Trophoblast cell (in vitro differentiated cells and primary cell): ENCODE data around the gene TSFM.
A peak's percentile ranks its signal among the peaks of the same experiment; 100 is the strongest.

Experiments used
- DNase-seq, 2 donors: peaks; one replicate each; pipeline ENCODE4 v3.0.0-alpha.2; 2016
- H2AFZ ChIP-seq: 2 replicates; pipeline ENCODE4 v1.6.1; 2013; ENCODE audit warnings: low read length, moderate library complexity, mild to moderate bottlenecking; ENCODE audit not compliant: insufficient read depth, poor library complexity
- H2AK5ac ChIP-seq: 2 replicates; pipeline ENCODE4 v1.6.1; 2013; ENCODE audit warnings: mild to moderate bottlenecking, low read length
- H2BK120ac ChIP-seq: 2 replicates; pipeline ENCODE4 v1.6.1; 2013; ENCODE audit warnings: low read length, mild to moderate bottlenecking, moderate library complexity; ENCODE audit not compliant: insufficient read depth, poor library complexity
- H2BK12ac ChIP-seq: 2 replicates; pipeline ENCODE4 v1.6.1; 2013; ENCODE audit warnings: mild to moderate bottlenecking, low read length, moderate library complexity
- H2BK5ac ChIP-seq: 2 replicates; pipeline ENCODE4 v1.6.1; 2013; ENCODE audit warnings: low read length, low read depth, moderate library complexity, mild to moderate bottlenecking; ENCODE audit not compliant: poor library complexity
- H3K14ac ChIP-seq: 2 replicates; pipeline ENCODE4 v1.6.1; 2013; ENCODE audit warnings: mild to moderate bottlenecking, low read length
- H3K18ac ChIP-seq: 2 replicates; pipeline ENCODE4 v1.6.1; 2013; ENCODE audit warnings: mild to moderate bottlenecking, low read length
- H3K23ac ChIP-seq: 2 replicates; pipeline ENCODE4 v1.6.1; 2013; ENCODE audit warnings: low read length
- H3K27ac ChIP-seq: 2 replicates; pipeline ENCODE4 v1.5.1; 2013; ENCODE audit warnings: low read depth, mild to moderate bottlenecking, inconsistent platforms, low read length, moderate library complexity
- H3K27me3 ChIP-seq: 2 replicates; pipeline ENCODE4 v1.6.1; 2013; ENCODE audit warnings: inconsistent platforms, mild to moderate bottlenecking, low read length, moderate library complexity; ENCODE audit not compliant: insufficient read depth
- H3K36me3 ChIP-seq, 2 experiments: 1 replicate in 1 of 2; 2 replicates in 1 of 2; pipeline ENCODE4 v1.6.1; 2013; ENCODE audit warnings: low read length in 2 of 2, mild to moderate bottlenecking in 2 of 2, moderate library complexity in 1 of 2; ENCODE audit not compliant: insufficient read depth in 2 of 2, control insufficient read depth in 1 of 2
- H3K4ac ChIP-seq: 2 replicates; pipeline ENCODE4 v1.6.1; 2013; ENCODE audit warnings: low read depth, mild to moderate bottlenecking, low read length, moderate library complexity
- H3K4me1 ChIP-seq, 2 experiments: 1 replicate in 1 of 2; 2 replicates in 1 of 2; pipeline ENCODE4 v1.6.1; 2013; ENCODE audit warnings: low read length in 2 of 2, mild to moderate bottlenecking in 2 of 2, moderate library complexity in 1 of 2; ENCODE audit not compliant: insufficient read depth in 2 of 2, control insufficient read depth in 1 of 2
- H3K4me2 ChIP-seq: 2 replicates; pipeline ENCODE4 v1.6.1; 2013; ENCODE audit warnings: inconsistent platforms, mild to moderate bottlenecking, low read length, moderate library complexity
- H3K4me3 ChIP-seq: 2 replicates; pipeline ENCODE4 v1.5.1; 2013; ENCODE audit warnings: mild to moderate bottlenecking, low read depth, low read length, inconsistent platforms
- H3K79me1 ChIP-seq: one replicate; pipeline ENCODE4 v1.6.1; 2013; ENCODE audit warnings: low read length
- H3K79me2 ChIP-seq: 2 replicates; pipeline ENCODE4 v1.6.1; 2013; ENCODE audit warnings: low read length, mild to moderate bottlenecking; ENCODE audit not compliant: control insufficient read depth, insufficient read depth, poor library complexity
- H3K9ac ChIP-seq: 2 replicates; pipeline ENCODE4 v1.6.1; 2013; ENCODE audit warnings: mild to moderate bottlenecking, low read length
- H3K9me3 ChIP-seq: 2 replicates; pipeline ENCODE4 v1.6.1; 2013; ENCODE audit warnings: low read depth, mild to moderate bottlenecking, control low read depth, inconsistent platforms, low read length; ENCODE audit not compliant: insufficient read depth
- H4K12ac ChIP-seq: 2 replicates; pipeline ENCODE4 v1.6.1; 2013; ENCODE audit warnings: low read depth, mild to moderate bottlenecking, low read length, moderate library complexity
- H4K8ac ChIP-seq: 2 replicates; pipeline ENCODE4 v1.6.1; 2013; ENCODE audit warnings: low read depth, mild to moderate bottlenecking, low read length, moderate library complexity
- H4K91ac ChIP-seq: one replicate; pipeline ENCODE4 v1.6.1; 2013; ENCODE audit warnings: low read depth, mild to moderate bottlenecking, low read length, moderate library complexity
- WGBS: extraction: QIAGEN DNeasy Blood & Tissue Kit; methylation state at CpG from one replicate; pipeline ENCODE4 v1.1.7; 2013; ENCODE audit warnings: missing lambda C conversion rate; ENCODE audit not compliant: insufficient read length, insufficient coverage; ENCODE audit errors: extremely low coverage; 5-methylcytosine and 5-hydroxymethylcytosine counted together

TSFM gene

DNA sequence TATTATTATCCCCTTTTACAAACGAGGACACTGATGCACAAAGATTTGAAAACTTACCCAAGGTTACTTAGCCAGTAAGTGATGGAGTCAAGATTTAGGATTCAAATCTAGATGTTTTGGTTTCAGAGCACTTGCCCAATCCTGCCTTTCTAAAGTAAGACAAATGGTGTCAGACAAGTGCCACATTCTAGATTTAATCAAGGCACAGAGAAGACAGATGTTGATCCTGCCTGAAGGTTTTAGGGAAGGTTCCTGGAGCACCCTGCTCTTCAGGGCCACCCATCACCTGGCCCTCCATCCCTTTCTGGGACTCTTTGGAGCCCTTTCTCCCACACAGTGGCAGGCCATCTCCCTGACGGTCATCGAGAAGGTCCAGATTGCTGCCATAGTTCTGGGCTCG is 24.8 kb upstream of the TSFM start:
- Histone ChIP-seq H3K4me1 (peaks cover 2 to 10% of the 10 kb centered on the region in 2 experiments), H3K79me2 (no peaks in the 10 kb centered on the region), H4K91ac (no peak overlapping the region), H4K8ac (no peak overlapping the region), H3K23ac (no peak overlapping the region), H3K4me2 (no peak overlapping the region), H2BK120ac (no peak overlapping the region), H3K9ac (no peak overlapping the region), H3K14ac (no peak overlapping the region), H2BK5ac (no peak overlapping the region), H3K4ac (no peak overlapping the region), H2BK12ac (no peak overlapping the region), H3K79me1 (no peaks in the 10 kb centered on the region), H4K12ac (no peak overlapping the region), H3K18ac (no peak overlapping the region), H3K27me3 (peaks cover 22% of the 10 kb centered on the region), H2AK5ac (no peak overlapping the region), H2AFZ (no peak overlapping the region), H3K4me3 (no peak overlapping the region), H3K36me3 (no peaks in the 10 kb centered on the region), H3K9me3 (peaks cover 5% of the 10 kb centered on the region), H3K27ac (no peak overlapping the region)
- no peak for DNase-seq
- no CpG with 5 or more reads among the region's 4 CpGs for WGBS

DNA sequence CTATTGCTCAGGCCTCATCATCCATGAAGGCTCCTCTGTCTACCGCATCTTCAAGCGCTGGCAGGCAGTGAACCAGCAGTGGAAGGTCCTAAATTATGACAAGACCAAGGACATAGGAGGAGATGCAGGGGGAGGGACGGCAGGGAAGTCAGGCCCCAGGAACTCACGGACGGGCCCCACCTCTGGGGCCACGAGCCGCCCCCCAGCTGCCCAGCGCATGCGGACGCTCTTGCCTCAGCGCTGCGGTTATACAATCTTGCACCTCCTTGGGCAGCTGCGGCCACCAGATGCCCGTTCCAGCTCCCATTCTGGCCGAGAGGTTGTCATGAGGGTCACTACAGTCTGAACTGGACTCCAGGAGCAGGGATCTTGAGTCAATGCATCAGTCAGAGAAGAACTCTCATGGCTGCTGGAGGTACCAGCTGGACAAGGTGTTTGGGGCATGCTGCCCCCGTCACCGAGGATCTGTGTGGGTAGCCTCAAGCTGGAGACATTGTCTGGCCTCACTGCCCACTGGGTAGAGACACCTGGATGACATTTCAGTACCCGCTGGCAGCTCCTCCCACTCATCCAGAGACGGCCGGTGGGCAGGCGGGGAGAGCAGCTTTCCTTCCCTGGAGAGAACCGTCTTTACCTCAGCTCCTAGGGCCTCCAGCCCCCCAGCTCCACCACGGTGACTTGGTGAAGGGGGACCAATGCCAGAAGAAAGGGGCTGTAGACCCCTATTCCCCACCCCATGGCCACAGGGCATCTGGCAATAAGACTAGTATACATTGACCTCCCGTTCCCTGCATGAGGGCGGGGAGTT is 23.8 kb upstream of the TSFM start:
- no peak overlapping the region for H4K91ac ChIP-seq
- no peaks in the 10 kb centered on the region for H3K36me3 ChIP-seq
- H3K27ac ChIP-seq = no peak overlapping the region
- H3K23ac ChIP-seq = no peak overlapping the region
- no peak overlapping the region for H2BK12ac ChIP-seq
- no peak for DNase-seq
- no peak overlapping the region for H2BK5ac ChIP-seq
- H3K4ac ChIP-seq = no peak overlapping the region
- no CpG with 5 or more reads among the region's 25 CpGs for WGBS
- no peak overlapping the region for H3K4me2 ChIP-seq
- peaks cover 30% of the 10 kb centered on the region for H3K27me3 ChIP-seq
- no peak overlapping the region for H4K12ac ChIP-seq
- H3K79me1 ChIP-seq = no peaks in the 10 kb centered on the region
- H3K9ac ChIP-seq = no peak overlapping the region
- no peak overlapping the region for H3K14ac ChIP-seq
- no peak overlapping the region for H2AK5ac ChIP-seq
- H3K18ac ChIP-seq = no peak overlapping the region
- H2AFZ ChIP-seq = no peak overlapping the region
- no peak overlapping the region for H4K8ac ChIP-seq
- peaks cover 2 to 8% of the 10 kb centered on the region in 2 experiments for H3K4me1 ChIP-seq
- H2BK120ac ChIP-seq = no peak overlapping the region
- H3K4me3 ChIP-seq = no peak overlapping the region
- H3K79me2 ChIP-seq = no peaks in the 10 kb centered on the region
- peaks cover 5% of the 10 kb centered on the region for H3K9me3 ChIP-seq

DNA sequence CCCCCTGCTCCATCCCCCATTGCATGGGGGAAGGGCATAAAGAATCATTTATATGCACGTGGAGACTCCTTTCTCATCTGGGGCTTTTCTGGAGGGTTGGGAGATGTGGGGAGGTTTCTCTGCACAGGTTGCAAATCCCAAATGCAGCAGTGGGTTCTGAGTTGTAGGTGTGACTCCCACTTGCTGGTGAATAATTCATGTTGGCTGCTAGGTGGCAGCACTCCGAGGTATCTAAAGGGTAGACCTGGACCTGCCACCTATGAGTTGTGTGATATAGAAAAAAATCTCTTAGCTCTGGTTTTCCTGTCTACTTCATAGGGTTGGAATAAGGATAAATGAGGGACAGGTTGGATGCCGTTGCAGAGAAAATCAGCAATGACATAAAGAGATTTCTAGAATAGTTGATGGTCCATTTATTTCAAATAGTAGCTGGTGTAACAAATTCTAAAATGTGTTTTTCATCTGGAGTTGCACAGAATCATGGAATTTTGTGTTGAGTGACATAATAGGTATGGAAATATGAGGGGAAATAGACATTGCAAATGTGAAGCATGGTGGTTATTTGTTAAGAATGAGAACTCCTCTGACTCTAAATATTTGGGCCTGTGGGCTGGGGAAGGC is 23.1 kb upstream of the TSFM start:
- H2BK12ac ChIP-seq = no peak overlapping the region
- H3K9ac ChIP-seq = no peak overlapping the region

DNA sequence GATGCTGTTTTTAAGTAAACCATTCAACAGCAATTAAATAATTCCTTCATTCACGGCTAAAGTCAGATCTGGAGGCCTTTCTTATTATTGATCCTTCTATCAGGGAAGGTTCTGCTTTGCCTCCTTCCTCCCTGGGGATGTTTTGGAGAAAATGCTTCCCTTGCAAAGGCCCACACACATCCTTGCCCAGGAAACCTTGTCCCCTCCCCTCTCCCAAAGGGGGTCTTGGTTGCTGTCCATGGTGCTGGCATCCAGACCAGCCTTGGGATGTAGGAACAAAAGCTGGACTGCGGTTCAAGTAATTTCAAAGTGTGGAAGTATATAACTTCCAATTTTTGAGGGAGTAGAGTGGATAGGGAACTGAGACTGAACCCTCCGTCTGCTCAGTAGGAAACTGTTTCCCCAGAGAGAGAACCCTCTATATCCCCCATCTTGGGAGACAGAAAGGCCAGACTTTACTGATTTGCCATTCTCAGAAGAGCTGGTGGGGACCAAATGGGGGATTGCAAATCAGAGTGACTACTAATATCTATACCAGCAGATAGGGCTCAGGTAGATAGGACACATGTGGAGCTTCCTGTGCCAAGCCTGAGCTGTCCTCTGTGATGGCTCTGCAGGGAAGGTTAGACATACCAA is 22.1 kb upstream of the TSFM start:
- no peak overlapping the region for H2AK5ac ChIP-seq
- DNase-seq = no peak
- no peak overlapping the region for H3K4ac ChIP-seq
- H2AFZ ChIP-seq = no peak overlapping the region
- H3K9me3 ChIP-seq = peaks cover 7% of the 10 kb centered on the region
- no peaks in the 10 kb centered on the region for H3K36me3 ChIP-seq
- H3K4me3 ChIP-seq = no peak overlapping the region
- no peak overlapping the region for H4K8ac ChIP-seq
- H4K91ac ChIP-seq = no peak overlapping the region
- no peak overlapping the region for H3K23ac ChIP-seq
- H3K79me1 ChIP-seq = no peaks in the 10 kb centered on the region
- no peak overlapping the region for H2BK12ac ChIP-seq
- no peak overlapping the region for H3K14ac ChIP-seq
- H2BK5ac ChIP-seq = no peak overlapping the region
- H3K79me2 ChIP-seq = no peaks in the 10 kb centered on the region
- H3K4me2 ChIP-seq = no peak overlapping the region
- no peak overlapping the region for H3K27ac ChIP-seq
- no peak overlapping the region for H4K12ac ChIP-seq
- H3K18ac ChIP-seq = no peak overlapping the region
- H3K9ac ChIP-seq = no peak overlapping the region
- peaks cover 40% of the 10 kb centered on the region for H3K27me3 ChIP-seq
- H2BK120ac ChIP-seq = no peak overlapping the region
- WGBS = no CpG with 5 or more reads among the region's 3 CpGs
- peaks cover 9 to 14% of the 10 kb centered on the region in 2 experiments for H3K4me1 ChIP-seq

More for the DNA sequence above, 23.1 kb upstream of the TSFM start:
- Histone ChIP-seq H3K4ac (no peak overlapping the region), H4K8ac (no peak overlapping the region), H2AFZ (no peak overlapping the region), H3K23ac (no peak overlapping the region), H3K14ac (no peak overlapping the region), H3K36me3 (no peaks in the 10 kb centered on the region), H4K12ac (no peak overlapping the region), H3K79me1 (no peaks in the 10 kb centered on the region), H3K4me1 (peaks cover 2 to 7% of the 10 kb centered on the region in 2 experiments), H3K27ac (no peak overlapping the region), H2BK5ac (no peak overlapping the region), H3K18ac (no peak overlapping the region), H2AK5ac (no peak overlapping the region), H3K27me3 (peaks cover 34% of the 10 kb centered on the region), H4K91ac (no peak overlapping the region), H2BK120ac (no peak overlapping the region), H3K4me3 (no peak overlapping the region), H3K4me2 (no peak overlapping the region), H3K79me2 (no peaks in the 10 kb centered on the region), H3K9me3 (peaks cover 5% of the 10 kb centered on the region)
- peak in 1 of 2 donors; percentile 60 for DNase-seq
- WGBS = no CpG with 5 or more reads among the region's 3 CpGs
